Glomerular endothelial cell (primary cell): ENCODE results near the gene MAN1B1. TPM values are rescaled to one million over a fixed set of nuclear protein-coding genes. Genes with fewer than 3 reads are reported as not detected.
"Not testable (repeated sequence)": the region's sequence is repeated elsewhere in the genome, so short reads cannot be mapped to it uniquely, and the experiment has no call there.

Source experiments
- DNase-seq: peaks from one replicate; pipeline ENCODE4 v3.0.0-alpha.2; 2011; ENCODE audit warnings: low read depth, low spot score; ENCODE audit errors: extremely low read depth
- total RNA-seq: library from RNA; depleted of rRNA; stranded (reverse); fragments of >200 nt; gene quantifications from 2 replicates; pipeline ENCODE4 v1.2.3, GENCODE V29; 2015

The MAN1B1 gene
- total RNA-seq, 1 donor from 2014 or later = 118 TPM

GRCh38 chr9:137110147-137110910, 23.5 kb downstream of the MAN1B1 start:
- DNase-seq = no peak

- no peak for DNase-seq
Observed at GRCh38 chr9:137110911-137111787, 24.4 kb downstream of the MAN1B1 start.

GRCh38 chr9:137111788-137112563, 25.2 kb downstream of the MAN1B1 start:
- no peak for DNase-seq

- DNase-seq = no peak
Observed at GRCh38 chr9:137112564-137113384, 26.0 kb downstream of the MAN1B1 start.

- no peak for DNase-seq
Observed at GRCh38 chr9:137113385-137114159, 26.8 kb downstream of the MAN1B1 start.

- DNase-seq = no peak
Observed at GRCh38 chr9:137114220-137114612, 27.4 kb downstream of the MAN1B1 start.

GRCh38 chr9:137114613-137115393, 28.0 kb downstream of the MAN1B1 start, which contains the start of gene DPP7:
DPP7 (minus strand) TSS chr9:137114733; CDS start chr9:137114713, 20 bp downstream.
- DNase-seq = no peak

- DNase-seq = no peak
Observed at GRCh38 chr9:137115394-137116026, 28.7 kb downstream of the MAN1B1 start.

DNA sequence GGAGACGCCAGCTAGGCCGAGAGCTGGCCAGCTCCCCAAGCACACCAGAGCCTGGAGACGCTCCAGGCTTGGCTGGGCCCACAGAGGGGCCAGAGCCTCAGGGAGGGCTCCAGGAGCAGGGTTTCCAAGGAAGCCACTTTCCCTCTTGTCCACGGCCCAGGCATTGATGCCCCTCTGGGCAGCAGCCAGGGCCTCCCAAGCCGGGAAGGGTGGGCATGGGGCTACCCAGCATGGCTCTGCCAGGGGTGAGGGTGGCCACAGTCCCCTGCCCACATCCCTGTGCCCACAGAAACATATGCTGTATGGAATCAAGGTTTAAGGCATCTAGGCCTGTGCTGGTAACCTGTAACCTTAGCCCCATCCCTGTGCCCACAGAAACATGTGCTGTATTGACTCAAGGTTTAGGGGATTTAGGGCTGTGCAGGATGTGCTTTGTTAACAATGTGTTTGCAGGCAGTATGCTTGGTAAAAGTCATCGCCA, 29.3 kb downstream of the MAN1B1 start:
- DNase-seq = no peak

DNA sequence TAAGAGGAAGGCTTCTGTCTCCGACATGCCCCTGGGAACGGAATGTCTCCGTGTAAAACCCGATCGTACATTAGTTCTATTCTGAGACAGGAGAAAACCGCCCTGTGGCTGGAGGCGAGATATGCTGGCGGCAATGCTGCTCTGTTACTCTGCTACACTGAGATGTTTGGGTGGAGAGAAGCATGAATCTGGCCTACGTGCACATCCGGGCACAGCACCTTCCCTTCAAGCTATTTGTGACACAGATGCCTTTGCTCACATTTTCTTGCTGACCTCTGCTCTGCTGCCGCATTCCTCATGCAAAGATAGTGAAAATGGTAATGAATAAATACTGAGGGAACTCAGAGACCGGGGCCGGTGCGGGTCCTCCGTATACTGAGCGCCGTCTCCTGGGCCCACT, 29.9 kb downstream of the MAN1B1 start:
- DNase-seq = no peak

DNA sequence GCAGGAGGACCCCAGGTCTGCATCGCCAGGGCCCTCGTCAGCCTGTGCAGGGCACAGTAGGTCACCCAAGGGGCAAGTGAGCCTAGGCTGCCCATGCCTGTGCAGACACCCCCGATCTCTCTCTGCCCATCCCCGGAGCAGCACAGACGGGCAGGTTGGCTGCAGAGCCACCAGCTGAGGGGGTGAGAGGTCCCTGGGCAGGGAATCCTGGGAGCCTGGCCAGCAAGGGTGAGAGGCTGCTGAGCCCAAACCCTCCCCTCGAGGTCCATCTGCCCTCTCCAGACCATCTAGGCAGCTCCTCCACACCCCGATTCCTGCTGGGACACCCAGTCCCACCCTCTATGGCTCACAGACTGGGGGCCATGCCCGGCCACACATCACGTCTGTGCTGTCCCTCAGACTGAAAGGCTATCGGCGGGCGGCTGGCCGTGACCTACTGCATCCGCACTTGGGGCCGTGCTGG, 30.5 kb downstream of the MAN1B1 start:
- DNase-seq = no peak

- not testable (repeated sequence) for DNase-seq
Observed at GRCh38 chr9:137118092-137118603, 31.4 kb downstream of the MAN1B1 start.

DNA sequence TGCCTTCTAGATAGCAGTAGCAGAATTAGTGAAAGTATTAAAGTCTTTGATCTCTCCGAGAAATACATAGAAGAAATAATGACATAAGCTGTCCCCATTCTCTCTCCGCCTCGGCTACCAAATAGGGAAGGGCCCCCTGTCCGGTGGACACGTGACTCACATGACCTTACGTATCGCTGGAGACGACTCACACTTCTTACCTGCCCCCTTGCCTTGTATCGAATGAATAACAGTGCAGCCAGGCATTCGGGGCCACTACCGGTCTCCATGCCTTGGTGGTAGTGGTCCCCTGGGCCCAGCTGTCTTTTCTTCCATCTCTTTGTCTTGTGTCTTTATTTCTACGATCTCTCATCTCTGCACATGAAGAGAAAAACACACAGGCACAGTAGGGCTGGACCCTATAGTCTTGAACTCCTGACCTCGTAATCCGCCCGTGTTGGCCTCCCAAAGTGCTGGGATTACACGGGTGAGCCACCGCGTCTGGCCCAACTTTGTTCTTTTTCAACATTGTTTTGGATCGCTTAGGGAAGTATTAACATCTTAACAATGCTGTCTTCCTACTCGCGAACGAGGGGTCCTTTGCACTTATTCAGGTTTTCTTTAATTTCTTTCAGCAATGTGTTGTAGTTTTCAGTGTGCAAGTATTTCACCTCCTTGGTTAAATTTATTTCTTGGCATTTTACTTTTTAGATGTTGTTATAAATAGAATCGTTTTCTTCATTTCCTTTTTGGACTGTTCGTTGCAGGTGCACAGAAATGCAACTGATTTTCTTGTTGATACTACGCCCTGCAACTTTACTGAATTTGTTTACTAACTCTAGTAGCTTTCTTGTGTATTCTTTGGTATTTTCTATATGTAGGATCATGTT, 35.4 kb downstream of the MAN1B1 start:
- DNase-seq = not testable (repeated sequence)

DNA sequence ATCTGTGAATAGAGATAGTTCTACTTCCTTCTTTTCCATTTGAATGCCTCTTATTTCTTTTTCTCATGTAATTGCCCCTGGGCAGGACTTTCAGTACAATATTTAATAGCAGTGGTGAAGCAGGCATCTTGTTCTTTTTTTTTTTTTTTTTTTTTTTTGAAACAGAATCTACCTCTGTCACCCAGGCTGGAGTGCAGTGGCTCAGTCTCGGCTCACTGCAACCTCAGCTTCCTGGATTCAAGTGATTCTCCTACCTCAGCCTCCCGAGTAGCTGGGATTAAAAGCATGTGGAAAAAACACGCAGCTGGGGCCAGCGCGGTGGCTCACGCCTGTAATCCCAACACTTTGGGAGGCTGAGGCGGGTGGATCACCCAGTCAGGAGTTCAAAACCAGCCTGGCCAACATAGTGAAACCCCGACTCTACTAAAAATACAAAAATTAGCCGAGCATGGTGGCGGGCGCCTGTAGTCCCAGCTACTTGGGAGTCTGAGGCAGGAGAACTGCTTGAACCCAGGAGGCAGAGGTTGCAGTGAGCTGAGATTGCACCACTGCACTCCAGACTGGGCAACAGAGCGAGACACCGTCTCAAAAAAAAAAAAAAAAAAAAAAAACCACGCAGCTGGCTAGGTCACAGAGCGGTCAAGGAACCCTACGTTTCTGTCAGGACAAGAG, 36.1 kb downstream of the MAN1B1 start:
- not testable (repeated sequence) for DNase-seq

- DNase-seq = no peak
Observed at GRCh38 chr9:137123468-137123837, 36.7 kb downstream of the MAN1B1 start.

- not testable (repeated sequence) for DNase-seq
Observed at GRCh38 chr9:137123952-137124462, 37.2 kb downstream of the MAN1B1 start.
